Psoas muscle (tissue), 8 donors: Measurements from ENCODE around the gene GRK4. TPM values are rescaled to one million over a fixed set of nuclear protein-coding genes. Genes with fewer than 3 reads are reported as not detected.

Experiments used
- ATAC-seq, 4 donors: fragments of 200-7000 bp; cut with Tn5 transposase; one replicate each; pipeline ENCODE4 v1.9.1; 2020; ENCODE audit warnings: moderate library complexity in 3 of 4, mild to moderate bottlenecking in 2 of 4
- DNase-seq, 2 donors: peaks; one replicate each; pipeline ENCODE4 v3.0.0-alpha.2; 2020
- H3K27ac ChIP-seq: fragments of 200-600 bp; one replicate; pipeline ENCODE4 v1.8.0; 2022
- H3K27me3 ChIP-seq, 3 donors: fragments of 200-600 bp in 1 of 3; one replicate each; pipeline versions ENCODE4 v1.6.1 to v1.8.0; 2013 to 2022; ENCODE audit warnings: low read length in 2 of 3, mild to moderate bottlenecking in 2 of 3, moderate library complexity in 1 of 3; ENCODE audit not compliant: insufficient read depth in 3 of 3
- H3K36me3 ChIP-seq, 2 donors: fragments of 200-600 bp in 1 of 2; one replicate each; pipeline versions ENCODE4 v1.6.1 to v1.8.0; 2013 to 2022; ENCODE audit warnings: low read depth in 1 of 2, mild to moderate bottlenecking in 1 of 2, moderate library complexity in 1 of 2; ENCODE audit not compliant: insufficient read depth in 1 of 2
- H3K4me1 ChIP-seq: fragments of 200-600 bp; one replicate; pipeline ENCODE4 v1.8.0; 2022
- H3K4me3 ChIP-seq: fragments of 200-600 bp; one replicate; pipeline ENCODE4 v1.8.0; 2022; ENCODE audit warnings: mild to moderate bottlenecking
- H3K9me3 ChIP-seq: fragments of 200-600 bp; one replicate; pipeline ENCODE4 v1.8.0; 2022
- CTCF ChIP-seq: fragments of 200-600 bp; IDR thresholded peaks from one replicate; pipeline ENCODE4 v1.8.0; 2022; ENCODE audit warnings: antibody characterized with exemption
- WGBS, 3 donors: extraction: QIAGEN DNeasy Blood & Tissue Kit; methylation state at CpG; one replicate each; pipeline versions ENCODE4 v1.1.6 to v1.1.7; 2013; 5-methylcytosine and 5-hydroxymethylcytosine counted together
- intact Hi-C, 2 donors: fragments of 100-400 bp; cut with DNase I; formaldehyde crosslinking; loops; one replicate each; pipeline versions ENCODE4 v1.11.0 to v1.14.2; 2022
- polyA plus RNA-seq, 3 donors: library from polyadenylated mRNA; stranded (reverse); fragments of 200-250 nt; gene quantifications; one replicate each; pipeline ENCODE4 v1.2.3, GENCODE V29; 2013
- total RNA-seq, 4 donors: library from RNA; stranded (reverse); fragmentation: NEBNext Ultra II Directional in 2 of 4; extraction: Animal tissue kit (Norgen Biotek cat#: 25700) in 2 of 4; gene quantifications; one replicate each; pipeline versions ENCODE4 v1.2.1 to v1.2.4, GENCODE V29; 2021 to 2023
- donor health status: healthy with polysubstance abuse.
- donor health status: DM: no; HTN: no; CAD: no; lungs with moderate emphysema.
- donor health status: Bipolar disorder and iron deficiency.
- donor health status: healthy.
- donor health status: DM: yes; HTN: yes; CAD: no.
- donor health status: DM: no; HTN: no; CAD: no.
- donor health status: DM: no; HTN: no; CAD: no.
- donor health status: DM: yes; HTN: yes; CAD: no.

GRK4 gene
- total and polyA plus RNA-seq, 7 donors = 5.8 to 9.2 (median 6.6) TPM

- Histone ChIP-seq H3K36me3 (no peaks in the 10 kb centered on the region), H3K9me3 (no peaks in the 10 kb centered on the region), H3K4me3 (no peak overlapping the region), H3K4me1 (no peaks in the 10 kb centered on the region), H3K27me3 (no peaks in the 10 kb centered on the region), H3K27ac (no peak overlapping the region)
- DNase-seq (no peak), ATAC-seq (no peak)
- intact Hi-C loops = no loop called here
- WGBS, 3 donors = 74 to 77% (median 76%) methylated on average over 6 of the region's 6 CpGs
- TF ChIP-seq CTCF = no peak
Observed at GRCh38 chr4:3067473-3068001, 104.2 kb downstream of the GRK4 start.

- 71 to 84% (median 78%) methylated on average over 15 to 16 of the region's 16 CpGs for WGBS, 3 donors
- no peaks in the 10 kb centered on the region for H3K4me1 ChIP-seq
- intact Hi-C loops = no loop called here
- TF ChIP-seq CTCF = no peak
- H3K36me3 ChIP-seq = no peaks in the 10 kb centered on the region
- no peaks in the 10 kb centered on the region for H3K27me3 ChIP-seq
- H3K4me3 ChIP-seq = no peak overlapping the region
- no peak overlapping the region for H3K27ac ChIP-seq
- DNase-seq (no peak), ATAC-seq (no peak)
- no peaks in the 10 kb centered on the region for H3K9me3 ChIP-seq
Observed at GRCh38 chr4:3069661-3070199, 106.4 kb downstream of the GRK4 start.

GRCh38 chr4:3070709-3071500 lies 107.5 kb downstream of the GRK4 start:
- no peak for TF ChIP-seq CTCF
- Histone ChIP-seq H3K9me3 (no peaks in the 10 kb centered on the region), H3K4me1 (peaks cover 3% of the 10 kb centered on the region), H3K36me3 (no peaks in the 10 kb centered on the region), H3K27me3 (no peaks in the 10 kb centered on the region), H3K27ac (no peak overlapping the region), H3K4me3 (no peak overlapping the region)
- 72 to 82% (median 78%) methylated on average over 3 of the region's 3 CpGs for WGBS, 3 donors
- DNase-seq (no peak), ATAC-seq (no peak)
- intact Hi-C loops = no loop called here

GRCh38 chr4:3071811-3072210 lies 108.4 kb downstream of the GRK4 start:
- Histone ChIP-seq H3K4me1 (peaks cover 12% of the 10 kb centered on the region), H3K27ac (no peak overlapping the region), H3K4me3 (no peak overlapping the region), H3K9me3 (no peaks in the 10 kb centered on the region), H3K27me3 (no peaks in the 10 kb centered on the region), H3K36me3 (no peaks in the 10 kb centered on the region)
- ATAC-seq = no peak
- DNase-seq = no peak
- TF ChIP-seq CTCF = no peak
- intact Hi-C loops = no loop called here
- WGBS, 3 donors = 63 to 70% (median 64%) methylated on average over 7 of the region's 7 CpGs
